Measurements from ENCODE around the gene TLE3.
A peak's percentile ranks its signal among the peaks of the same experiment; 100 is the strongest.

Gene TLE3

DNA sequence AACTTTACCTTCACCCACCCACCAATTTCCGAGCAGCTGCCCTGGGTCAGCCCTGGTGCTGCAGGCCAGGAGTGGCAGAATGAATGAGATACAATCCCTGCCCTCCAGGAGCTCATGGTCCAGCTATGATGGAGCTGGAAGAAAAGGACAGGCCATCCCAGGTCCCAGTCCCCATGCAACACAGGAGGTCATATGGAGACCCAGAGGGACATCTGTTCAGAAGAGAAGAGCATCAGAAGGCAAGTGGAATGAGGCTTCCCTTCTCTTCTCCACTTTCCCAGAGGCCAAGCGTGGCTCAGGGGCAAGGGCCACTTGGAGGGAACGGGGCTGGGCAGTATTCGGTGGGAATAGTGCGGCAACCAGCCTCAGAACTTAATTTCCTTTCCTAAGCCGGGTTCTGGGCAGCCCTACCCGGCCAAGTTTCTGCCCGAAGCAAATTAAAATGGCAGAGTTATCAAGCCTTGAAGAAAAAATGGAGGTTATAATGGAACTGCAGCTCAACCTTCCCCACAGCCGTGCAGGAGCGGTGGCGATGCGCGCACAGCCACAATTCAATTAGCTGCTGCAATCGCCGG lies 35.9 kb downstream of the TLE3 start:
- no peak for DNase-seq

DNA sequence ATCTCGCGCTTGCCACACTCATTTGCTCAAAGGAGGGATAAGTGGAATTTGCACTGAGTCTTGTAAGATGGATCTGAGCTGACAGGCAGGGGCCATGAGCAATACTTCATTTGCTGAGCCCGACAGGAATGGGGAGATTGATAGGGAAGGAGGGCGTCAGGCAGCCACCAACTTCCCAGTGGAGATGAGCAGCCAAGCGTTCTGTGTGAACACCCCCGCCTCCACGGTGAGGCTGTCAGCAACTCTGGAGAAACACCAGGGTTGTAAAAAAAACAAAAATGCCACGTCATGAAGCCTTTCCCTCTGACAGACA lies 36.8 kb downstream of the TLE3 start:
- no peak for DNase-seq

DNA sequence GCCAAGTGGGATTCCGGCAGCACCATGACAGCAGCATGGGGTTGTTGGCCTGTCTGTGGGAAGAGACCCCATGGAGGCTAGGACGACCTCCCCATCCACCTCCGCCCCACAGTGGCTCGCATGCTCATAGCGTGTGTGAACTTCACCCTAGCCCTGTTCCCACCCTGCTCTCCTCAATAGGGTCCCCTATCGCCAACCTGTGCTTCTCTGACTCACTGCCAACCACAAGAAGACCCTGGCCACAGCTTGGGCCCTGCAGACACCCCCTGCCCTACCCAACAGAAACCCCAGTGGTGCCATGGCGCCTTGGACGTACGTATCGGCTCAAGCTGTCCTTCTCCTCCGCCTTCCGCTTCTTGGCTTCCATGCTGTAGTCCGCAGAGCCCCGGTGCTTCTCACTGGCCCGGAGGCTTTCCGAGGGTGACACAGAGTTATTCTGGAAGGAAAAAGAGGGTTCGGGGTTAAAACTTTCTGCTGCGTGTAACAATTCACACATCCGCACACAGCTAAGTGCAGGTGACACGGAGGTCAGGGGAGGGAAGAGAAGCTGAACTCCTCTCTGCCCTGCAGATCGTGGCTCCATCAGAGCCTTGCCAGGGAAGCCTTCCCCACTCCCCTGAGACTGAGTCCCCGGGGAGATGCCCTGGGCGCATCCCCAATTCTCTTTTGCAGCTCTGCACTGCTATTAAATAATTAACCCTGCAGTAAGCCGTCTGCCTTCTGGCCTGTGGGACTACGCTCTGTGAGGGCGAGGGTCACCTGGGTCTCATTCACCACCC lies 37.3 kb downstream of the TLE3 start:
- no peak for DNase-seq

DNA sequence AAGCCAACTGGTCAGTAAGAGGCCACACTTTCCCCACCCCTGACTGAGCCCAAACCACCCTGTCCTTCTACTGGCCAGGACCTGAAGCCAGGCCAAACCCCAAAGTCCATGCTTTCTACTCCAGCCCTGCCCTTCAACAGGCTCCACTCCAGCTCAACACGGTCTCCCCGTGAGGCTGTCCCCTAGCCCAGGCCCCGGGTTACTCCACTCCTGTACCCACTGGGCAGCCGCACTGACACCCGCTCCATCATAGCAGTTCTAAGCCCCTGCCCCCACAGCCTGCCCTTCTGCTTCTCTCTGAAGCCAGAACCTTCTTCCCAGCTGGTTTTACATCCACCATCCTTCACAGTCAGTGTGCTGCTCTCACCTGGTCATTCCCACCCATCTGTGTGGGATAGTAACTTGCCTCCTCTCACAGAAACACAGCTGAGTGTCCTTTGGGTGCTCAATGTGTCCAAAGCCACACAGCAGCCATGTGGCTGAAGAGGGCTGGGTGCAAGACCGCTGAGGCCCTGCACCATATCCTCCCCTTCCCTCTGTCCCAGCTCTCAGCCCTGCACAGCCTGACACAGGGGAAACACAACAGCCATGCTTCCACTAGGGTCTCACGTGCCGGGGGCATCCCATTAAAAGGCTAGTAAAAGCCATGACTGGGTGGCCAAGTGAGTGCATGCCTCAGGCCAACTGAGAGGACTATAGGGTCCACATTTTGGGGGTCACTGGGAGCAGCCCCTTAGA lies 38.1 kb downstream of the TLE3 start:
- no peak for DNase-seq

DNA sequence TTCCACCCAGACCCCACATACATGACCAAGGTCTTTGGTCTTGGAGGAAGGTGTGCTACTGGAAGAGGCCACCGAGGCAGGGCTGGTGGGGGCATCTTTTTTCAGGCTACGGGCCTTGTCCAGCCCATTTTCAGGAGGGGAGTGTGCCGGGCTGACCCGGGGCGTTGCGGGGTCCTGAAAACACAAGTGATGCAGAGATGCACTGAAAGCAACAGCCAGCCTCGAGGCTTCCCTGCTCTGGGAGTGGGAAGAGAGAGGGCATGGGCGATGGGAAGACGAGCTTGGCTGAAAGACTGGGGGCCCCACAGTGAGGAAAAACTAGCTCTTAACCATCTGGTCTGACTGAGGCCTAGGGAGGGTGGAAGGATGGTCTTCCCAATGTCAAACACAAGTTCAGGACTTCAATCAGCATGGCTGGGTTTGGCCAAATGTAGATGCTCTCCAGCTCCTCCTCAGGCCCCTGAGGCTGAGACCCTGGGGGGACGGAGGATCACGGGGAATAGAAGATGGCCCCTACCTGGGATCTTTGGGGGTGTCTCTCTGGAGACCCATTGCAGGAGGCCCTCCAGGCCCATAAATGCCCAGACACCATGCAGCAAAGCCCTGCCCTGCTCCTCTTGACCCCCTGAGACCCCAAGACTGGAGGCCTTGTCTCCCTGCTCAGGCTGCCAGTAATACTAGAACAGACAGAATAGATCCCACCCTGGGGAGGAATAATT lies 38.9 kb downstream of the TLE3 start:
- DNase-seq, result no peak

DNA sequence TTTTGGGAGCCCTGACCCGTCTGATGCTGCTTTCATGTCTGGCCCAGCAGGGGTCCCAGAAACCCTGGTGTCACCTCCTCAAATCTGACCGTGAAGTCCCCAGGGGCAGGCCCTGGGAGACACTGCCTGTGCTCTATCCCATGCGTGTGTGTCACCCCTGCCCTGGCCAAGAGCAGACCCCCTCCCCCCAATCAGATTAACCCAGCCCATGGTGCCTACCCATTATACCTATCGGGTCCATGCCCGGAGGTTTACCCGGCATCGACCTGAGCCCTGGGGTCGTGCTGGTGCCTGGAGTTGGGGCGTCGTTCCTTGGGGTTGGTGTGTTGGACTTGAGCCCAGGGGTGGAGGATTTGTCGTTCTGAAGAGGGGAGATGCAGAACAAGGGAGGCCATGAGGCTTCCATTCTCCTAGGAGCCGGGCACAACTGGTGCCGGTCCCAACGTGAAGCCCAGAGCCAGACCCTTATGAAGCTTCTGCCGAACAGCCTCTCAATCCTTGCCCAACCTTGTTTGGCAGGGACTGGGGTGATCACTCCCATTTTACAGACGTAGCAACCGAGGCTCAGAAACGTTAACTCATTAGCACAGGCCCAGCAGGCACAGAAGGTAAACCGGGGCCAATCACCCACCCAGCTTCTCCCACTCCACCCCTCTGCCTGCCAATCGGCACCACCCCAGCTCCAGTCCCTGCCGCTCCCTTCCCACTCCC lies 39.6 kb downstream of the TLE3 start:
- no peak for DNase-seq

DNA sequence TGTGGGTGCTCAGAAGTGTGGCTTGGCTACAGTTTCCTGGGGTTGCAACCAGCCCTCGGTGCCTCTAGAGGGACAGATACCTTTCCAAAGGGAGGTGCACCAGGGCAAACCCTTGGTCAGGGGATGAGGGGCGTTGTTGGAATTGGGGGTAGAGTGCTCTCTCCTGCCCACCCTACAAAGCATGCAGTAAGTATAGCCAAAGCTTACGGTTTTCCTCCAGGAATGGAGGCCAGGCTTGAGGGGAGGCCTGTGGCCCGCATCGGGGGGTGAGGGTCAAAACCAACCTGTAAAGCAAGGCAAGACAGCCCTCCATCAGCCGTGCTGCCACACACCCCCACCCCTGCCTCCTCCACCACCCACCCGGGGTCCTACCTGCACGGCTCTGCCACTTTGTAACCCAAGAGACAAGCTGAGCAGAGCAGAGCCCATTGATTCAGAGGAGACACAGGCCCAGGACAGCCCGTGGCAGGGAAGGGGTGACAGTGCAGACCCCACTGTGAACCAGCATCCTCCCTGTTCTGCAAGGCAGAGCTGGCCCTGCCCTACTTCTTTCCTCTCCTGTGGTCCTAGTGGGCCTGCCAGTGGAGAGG lies 41.5 kb downstream of the TLE3 start:
- no peak for DNase-seq

DNA sequence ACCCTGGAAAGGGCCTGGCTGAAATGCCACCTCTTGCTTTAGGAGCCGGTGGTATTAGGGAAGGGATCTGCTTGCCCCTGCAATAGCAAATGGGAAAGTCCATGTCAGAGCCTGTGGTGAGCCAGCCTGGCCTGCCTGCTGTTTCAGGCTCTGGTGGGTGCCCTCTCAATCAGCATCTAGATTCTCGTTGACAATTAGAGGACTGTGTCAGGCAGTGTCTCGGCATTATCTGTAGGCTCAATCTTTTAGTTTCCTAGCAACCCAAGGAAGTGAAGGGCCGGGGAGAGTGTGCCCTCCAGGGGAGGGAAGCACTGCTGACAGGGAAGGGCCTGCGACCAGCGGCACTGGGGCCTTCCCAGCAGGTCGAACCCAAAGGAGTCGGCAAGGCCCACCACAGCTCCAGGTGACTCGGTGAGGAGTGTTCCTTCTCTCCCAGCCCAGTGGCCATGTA lies 42.1 kb downstream of the TLE3 start:
- DNase-seq, result no peak

DNA sequence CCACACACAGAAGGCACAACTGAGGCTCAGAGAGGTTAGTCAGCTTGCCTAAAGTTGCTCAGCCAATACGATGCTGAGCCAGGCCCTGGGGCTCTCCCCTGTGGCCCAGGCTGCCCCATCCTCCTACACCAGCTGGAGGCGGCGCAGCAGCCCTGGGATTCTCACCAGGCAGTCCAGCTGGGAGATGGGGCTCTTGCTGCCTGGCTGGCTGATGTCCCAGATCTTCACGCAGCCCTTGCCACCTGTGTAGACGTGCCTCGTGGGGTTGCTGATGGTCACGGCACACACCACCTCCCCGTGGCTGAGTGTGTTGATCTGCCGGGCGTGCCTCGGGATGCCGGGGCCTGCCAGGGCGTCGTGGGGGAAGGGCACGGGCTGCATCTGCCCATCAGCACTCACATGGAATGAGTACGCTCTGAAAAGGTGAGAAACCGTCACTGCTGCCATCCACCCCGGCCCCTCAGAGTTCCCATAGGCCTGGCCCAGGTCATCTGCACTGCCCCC lies 42.8 kb downstream of the TLE3 start:
- no peak for DNase-seq

DNA sequence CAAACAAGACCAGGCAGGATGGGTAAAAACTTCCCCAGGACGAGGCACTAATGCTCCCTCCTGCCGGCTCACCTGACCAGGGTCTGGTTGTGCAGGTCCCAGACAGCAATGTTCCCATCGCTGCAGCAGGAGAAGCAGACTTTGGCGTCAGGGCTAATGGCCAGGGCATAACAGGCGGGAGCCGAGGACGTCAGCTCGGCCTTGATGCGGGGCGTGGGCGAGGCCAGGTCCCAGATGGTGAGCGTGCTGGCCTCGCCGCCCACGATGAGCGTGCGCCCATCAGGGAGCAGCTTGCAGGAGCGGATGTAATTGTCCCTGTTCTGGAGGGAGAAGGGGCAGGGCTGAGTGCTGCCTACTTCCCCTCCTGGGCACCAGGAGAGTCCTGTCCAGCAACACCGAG lies 43.4 kb downstream of the TLE3 start:
- DNase-seq, result no peak

DNA sequence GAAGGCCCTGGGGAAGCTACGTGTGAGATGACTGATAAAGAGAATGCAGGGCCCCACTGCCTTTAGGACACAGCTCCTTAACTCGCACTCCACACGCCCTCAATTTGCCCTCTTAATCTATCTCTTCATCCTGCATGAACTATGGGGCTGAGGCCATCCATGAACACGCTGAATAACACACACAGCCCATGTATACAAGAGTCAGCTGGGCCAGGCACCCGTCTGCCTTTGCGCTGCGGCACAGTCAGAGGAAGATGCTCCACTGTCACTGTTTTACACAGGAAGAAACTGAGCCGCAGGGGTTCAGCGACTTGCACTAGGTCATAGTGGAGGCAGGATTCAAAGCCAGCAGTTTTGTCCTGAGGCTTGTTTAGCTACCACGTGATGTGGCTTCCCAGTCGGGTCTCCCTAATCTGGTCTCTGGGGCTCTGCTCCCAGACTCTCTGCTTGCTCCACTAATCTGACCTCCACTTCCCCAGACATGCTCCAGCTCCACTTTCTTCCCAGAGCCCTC lies 43.9 kb downstream of the TLE3 start:
- DNase-seq, result no peak

DNA sequence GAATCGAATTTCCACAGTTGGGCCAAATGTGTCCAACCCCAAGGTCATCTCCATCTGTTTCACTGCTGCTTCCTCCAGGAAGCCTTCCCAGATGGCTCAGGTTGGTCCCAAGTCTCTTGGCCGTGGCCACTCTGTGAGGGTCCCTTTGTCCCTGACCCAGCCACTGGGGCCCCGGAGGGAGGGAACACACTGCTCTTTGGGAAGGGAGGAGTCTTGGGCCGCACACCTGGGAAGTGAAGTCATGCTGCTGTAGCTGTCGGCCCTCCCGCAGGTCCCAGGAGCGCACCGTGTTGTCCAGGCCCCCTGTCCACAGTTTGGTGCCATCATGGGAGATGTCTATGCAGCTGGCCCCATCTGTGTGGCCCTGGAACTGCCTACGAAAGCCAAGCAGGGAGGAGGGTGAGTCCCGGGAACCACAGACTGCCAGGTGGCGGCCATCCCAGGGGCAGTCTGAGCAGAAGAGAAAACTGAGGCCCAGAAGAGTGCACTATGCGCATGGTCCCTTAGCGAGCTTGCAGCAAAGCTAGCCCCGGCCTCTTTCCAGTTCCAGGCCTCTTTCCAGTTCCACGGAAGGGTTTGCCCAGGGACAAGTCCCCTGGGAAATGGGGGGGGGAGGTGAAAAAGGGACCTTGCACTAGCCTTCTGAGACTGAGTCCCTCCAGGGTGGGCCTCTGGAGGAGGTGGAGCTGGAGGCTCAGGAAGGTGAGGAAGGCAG lies 44.6 kb downstream of the TLE3 start:
- no peak for DNase-seq

DNA sequence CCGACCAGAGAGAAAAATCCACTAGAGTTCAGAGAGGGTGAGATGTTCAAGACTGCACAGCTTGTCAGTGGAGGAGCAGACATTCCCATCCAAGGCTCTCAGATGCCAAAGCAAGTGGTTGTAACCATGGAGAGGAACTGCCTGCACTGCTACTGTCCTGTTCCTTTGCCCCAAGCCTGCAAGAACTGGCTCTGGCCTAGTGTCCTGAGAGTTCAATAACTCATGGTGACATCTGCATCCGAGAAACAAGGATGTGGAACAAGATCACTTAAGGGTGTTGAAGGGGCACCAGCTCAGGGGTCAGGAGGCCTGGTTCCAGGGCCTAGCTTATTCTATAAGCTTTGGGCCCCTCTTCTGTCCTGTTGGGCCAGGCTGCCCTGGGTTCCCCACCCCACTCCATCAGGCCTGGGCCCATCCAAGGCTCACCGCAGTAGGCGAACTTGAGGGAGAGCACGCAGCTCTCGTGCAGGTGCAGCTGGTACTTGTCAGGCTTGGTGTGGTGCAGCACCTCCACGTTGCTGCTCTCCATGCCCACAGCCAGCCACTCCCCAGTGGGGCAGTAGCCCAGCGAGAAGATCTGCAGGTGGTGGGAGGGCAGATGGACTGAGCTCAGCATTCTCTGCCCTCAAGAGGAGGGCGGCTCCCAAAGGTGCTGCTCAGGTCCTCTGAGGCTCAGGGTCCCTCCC lies 45.6 kb downstream of the TLE3 start:
- DNase-seq, result no peak

DNA sequence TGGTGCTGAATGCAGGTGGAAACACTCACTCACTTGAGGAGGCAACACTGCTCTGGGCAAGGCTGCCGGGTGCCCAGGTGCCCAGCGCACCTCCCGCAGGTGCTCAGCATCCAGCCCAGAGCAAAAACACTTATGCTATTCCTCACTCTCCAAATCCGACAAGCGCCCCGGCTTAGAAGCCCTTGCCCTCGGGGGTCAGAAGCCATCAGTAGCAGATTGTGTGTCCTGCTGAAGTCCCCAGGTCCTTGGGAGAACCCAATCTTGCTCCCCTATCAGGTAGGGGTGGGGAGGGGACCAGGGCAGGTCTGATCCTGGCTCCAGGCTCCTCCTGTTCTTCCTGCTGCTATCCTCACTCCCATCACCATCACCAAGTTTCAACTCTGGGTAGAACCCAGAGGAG lies 46.7 kb downstream of the TLE3 start:
- DNase-seq, result no peak

DNA sequence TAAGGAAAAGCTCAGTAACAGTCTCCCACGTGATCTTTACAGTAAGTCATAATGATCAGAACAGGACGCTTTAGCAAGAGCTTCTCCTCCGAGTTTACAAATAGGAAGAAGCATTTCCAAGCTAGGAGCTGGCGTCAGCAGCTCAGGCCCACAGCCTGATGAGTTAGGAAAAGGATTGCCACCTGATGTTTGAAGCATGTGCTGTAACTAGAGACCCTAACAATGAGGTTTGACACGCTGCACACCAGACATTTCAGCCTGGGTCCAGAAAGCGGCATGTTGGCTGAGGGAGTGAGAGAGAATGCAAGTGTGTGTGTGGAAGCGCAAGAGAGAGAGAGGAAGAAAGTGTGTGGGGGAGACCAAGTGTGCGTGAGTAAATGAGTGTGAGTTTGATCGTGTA lies 47.3 kb downstream of the TLE3 start:
- no peak for DNase-seq

DNA sequence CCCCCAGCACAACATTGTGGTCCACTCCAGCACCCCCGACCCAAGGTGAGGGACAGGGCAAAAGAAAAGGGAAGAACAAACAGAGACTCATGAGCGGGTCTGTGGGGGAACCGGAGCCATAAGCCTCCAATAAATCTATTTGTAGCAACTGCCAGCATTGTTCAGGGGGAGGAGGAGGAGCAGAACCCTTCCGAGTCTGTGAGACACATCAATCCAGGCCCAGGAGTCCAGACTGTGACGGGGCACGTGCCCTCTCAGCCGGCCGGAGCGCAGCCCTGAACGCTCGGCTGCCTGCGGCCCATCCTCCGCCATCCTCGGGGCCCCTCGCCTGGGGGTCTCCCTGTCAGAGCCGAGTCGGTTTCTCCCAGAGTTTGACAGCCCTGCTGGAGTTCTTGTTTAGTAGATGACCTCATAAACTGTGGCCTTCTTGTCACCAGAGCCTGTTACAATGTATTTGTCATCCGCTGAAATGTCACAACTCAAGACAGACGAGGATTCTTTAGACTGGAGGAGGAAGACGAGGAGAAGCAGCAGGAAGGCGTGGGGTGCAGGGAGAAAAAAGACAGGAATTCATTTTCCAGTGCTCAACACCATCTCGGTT lies 47.9 kb downstream of the TLE3 start:
- no peak for DNase-seq

DNA sequence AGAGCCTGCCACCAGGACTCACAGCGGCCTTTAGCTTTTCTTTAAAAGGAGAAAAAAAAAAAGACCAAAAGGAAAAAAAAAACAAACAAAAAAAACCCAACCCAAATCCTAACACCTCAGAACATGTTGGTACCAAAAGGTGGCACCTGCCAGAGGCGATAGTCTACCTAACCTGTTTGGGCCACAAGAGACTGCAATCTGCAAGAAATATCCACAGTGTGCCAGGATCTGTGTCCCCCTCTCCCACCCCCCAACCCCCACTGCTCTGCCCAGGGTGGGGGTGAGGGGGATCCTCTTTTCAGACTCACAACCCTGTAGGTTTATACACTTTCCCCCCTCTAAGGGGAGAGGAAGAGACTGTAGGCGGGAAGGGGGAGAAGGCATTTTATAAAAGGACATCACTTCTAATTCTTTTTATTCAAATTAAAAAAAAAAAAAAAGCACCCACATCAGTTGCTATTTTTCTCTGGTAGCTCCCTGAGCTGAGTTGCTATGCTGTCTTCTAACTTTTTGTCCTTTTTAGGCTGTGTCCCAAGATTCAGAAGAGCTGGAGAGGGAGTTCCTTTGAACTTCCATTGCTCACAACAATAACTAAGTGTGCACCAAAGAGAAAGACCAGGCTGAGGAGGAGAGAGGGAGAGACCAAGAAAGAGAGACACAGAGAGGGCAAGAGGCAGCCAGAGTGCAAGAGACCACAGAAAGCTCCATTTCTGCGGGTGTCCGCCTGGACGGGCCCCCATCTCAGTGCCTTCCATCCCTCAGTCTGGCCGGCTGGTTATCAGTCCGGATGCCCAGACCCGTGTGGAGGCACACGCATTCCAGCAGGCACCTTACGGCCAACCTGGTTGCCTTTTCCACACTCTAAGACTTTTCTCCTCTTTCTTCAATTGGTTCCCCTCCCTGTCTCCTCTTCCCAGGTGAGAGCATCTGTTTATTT lies 48.9 kb downstream of the TLE3 start:
- no peak for DNase-seq

DNA sequence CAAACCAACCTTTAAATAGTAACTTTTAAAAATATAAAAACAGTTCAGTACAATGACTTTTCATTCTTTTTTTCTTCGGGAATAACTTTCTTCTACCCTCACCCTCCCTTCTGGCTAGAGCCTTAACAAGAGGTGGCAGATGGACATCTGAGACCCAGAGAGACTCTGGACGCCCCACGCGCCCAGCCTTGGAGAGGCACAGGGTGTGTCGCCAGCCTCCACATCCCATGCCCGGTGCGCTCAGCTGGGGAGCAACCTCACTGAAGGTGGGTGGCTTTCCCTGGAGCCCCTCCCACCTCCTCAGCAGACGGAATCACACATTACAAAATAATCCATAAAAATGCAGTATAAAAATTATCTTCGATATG lies 49.5 kb downstream of the TLE3 start:
- peak in 1 of 2 experiments; percentile 40 for DNase-seq

Data from NCI-H524 (cell line).